ENCODE measurements around the gene ACSM2B.

DNA sequence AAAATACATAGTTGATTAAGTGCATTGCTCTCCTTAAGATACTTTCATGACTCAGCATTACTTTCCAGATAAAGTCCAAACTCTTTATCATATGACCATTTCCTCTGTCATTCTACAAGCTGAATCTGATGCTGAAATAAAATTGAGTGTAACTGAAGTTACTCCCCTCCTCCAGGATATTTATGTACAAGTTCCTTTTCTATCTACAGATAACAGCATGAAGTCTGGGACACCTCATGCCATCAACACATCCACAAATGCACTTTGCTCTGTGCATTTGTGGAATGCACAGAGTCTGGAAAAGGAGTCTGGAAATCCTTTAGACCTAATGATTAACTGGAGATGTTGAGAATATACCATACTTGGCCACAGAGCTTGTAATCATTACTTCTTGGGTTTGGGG is 60.5 kb downstream of the ACSM2B start:
- TF ChIP-seq, protein P1, sequence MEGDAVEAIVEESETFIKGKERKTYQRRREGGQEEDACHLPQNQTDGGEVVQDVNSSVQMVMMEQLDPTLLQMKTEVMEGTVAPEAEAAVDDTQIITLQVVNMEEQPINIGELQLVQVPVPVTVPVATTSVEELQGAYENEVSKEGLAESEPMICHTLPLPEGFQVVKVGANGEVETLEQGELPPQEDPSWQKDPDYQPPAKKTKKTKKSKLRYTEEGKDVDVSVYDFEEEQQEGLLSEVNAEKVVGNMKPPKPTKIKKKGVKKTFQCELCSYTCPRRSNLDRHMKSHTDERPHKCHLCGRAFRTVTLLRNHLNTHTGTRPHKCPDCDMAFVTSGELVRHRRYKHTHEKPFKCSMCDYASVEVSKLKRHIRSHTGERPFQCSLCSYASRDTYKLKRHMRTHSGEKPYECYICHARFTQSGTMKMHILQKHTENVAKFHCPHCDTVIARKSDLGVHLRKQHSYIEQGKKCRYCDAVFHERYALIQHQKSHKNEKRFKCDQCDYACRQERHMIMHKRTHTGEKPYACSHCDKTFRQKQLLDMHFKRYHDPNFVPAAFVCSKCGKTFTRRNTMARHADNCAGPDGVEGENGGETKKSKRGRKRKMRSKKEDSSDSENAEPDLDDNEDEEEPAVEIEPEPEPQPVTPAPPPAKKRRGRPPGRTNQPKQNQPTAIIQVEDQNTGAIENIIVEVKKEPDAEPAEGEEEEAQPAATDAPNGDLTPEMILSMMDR (IDR thresholded peaks at IDR 0.05; ENCODE audit: low read length), result no peak
- no peak for TF ChIP-seq EZH2 (IDR thresholded peaks at IDR 0.05; ENCODE audit: borderline replicate concordance, low read length)

All from OCI-LY1 (cell line).